Endothelial cell of hepatic sinusoid (primary cell): ENCODE results near the gene ZBTB4.
"Not testable (repeated sequence)": the region's sequence is repeated elsewhere in the genome, so short reads cannot be mapped to it uniquely, and the experiment has no call there.

Experiments used
- in situ Hi-C: cut with HindIII; loops from 2 replicates; pipeline ENCODE4 v1.10.0; 2017; ENCODE audit warnings: low sequenced_read_pairs

ZBTB4 gene

GRCh38 chr17:7496470-7497183 lies 17.2 kb upstream of the ZBTB4 start:
- in situ Hi-C loops: no loop called here

GRCh38 chr17:7495906-7496434 lies 16.5 kb upstream of the ZBTB4 start:
- in situ Hi-C loops: no loop called here

- in situ Hi-C loops: no loop called here
Observed at GRCh38 chr17:7493941-7494340, 14.5 kb upstream of the ZBTB4 start.

- in situ Hi-C loops: no loop called here
Observed at GRCh38 chr17:7491583-7491982, 12.2 kb upstream of the ZBTB4 start.

- in situ Hi-C loops: no loop called here
Observed at GRCh38 chr17:7490144-7490543, 10.7 kb upstream of the ZBTB4 start.

- in situ Hi-C loops: no loop called here
Observed at GRCh38 chr17:7486181-7486580, 6.8 kb upstream of the ZBTB4 start.

GRCh38 chr17:7484919-7485377 lies 5.5 kb upstream of the ZBTB4 start:
- in situ Hi-C loops: no loop called here

GRCh38 chr17:7484067-7484918 lies 4.9 kb upstream of the ZBTB4 start, which contains the start of gene POLR2A:
POLR2A (plus strand) TSS chr17:7484366.
- in situ Hi-C loops: no loop called here

- in situ Hi-C loops: no loop called here
Observed at GRCh38 chr17:7483255-7484066, 4.0 kb upstream of the ZBTB4 start.

- in situ Hi-C loops: not testable (repeated sequence)
Observed at GRCh38 chr17:7482742-7483088, 3.3 kb upstream of the ZBTB4 start.

GRCh38 chr17:7481842-7482741 lies 2.7 kb upstream of the ZBTB4 start:
- in situ Hi-C loops: not testable (repeated sequence)

GRCh38 chr17:7481275-7481674 lies 1.8 kb upstream of the ZBTB4 start, which contains the start of gene SLC35G6:
SLC35G6 (plus strand) TSS chr17:7481446; CDS start chr17:7481517, 71 bp downstream.
- in situ Hi-C loops: not testable (repeated sequence)

GRCh38 chr17:7480089-7480384 lies 606 bp upstream of the ZBTB4 start:
- in situ Hi-C loops: no loop called here

GRCh38 chr17:7478276-7479212 lies 887 bp downstream of the ZBTB4 start:
- in situ Hi-C loops: loop anchor here (5.0 kb wide), 2 partner anchors 46 to 91 kb away; no protein-coding TSS in a partner anchor

GRCh38 chr17:7477392-7478275 lies 1.8 kb downstream of the ZBTB4 start:
- in situ Hi-C loops: loop anchor here (5.0 kb wide), 2 partner anchors 45 to 90 kb away; no protein-coding TSS in a partner anchor

- in situ Hi-C loops: loop anchor here (5.0 kb wide), 2 partner anchors 45 to 90 kb away; no protein-coding TSS in a partner anchor
Observed at GRCh38 chr17:7476951-7477350, 2.5 kb downstream of the ZBTB4 start.

- in situ Hi-C loops: loop anchor here (5.0 kb wide), 2 partner anchors 44 to 89 kb away; no protein-coding TSS in a partner anchor
Observed at GRCh38 chr17:7476494-7476893, 2.9 kb downstream of the ZBTB4 start.
